22Rv1 (cell line): Measurements from ENCODE around the gene PSMB2.

ENCODE experiments used
- H3K27ac ChIP-seq: fragments of 450-650 bp; 2 replicates; pipeline ENCODE4 v1.5.1; 2017
- CTCF ChIP-seq: fragments of 450-650 bp; IDR thresholded peaks from 2 replicates; pipeline ENCODE4 v1.5.1; 2017; ENCODE audit warnings: mild to moderate bottlenecking
- ZFX ChIP-seq: fragments of 450-650 bp; IDR thresholded peaks from 2 replicates; pipeline ENCODE4 v1.6.1; 2017; ENCODE audit warnings: antibody characterized with exemption, borderline replicate concordance

The PSMB2 gene

GRCh38 chr1:35672116-35672515 lies 30.8 kb upstream of the PSMB2 start:
- TF ChIP-seq CTCF (no peak), ZFX (no peak)
- no peak overlapping the region for H3K27ac ChIP-seq

- TF ChIP-seq ZFX (no peak), CTCF (no peak)
- no peak overlapping the region for H3K27ac ChIP-seq
Measured at GRCh38 chr1:35668506-35668905, 27.2 kb upstream of the PSMB2 start.

GRCh38 chr1:35666916-35667315 lies 25.6 kb upstream of the PSMB2 start:
- TF ChIP-seq ZFX, result no peak
- no peak for TF ChIP-seq CTCF
- no peak overlapping the region for H3K27ac ChIP-seq

- no peak overlapping the region for H3K27ac ChIP-seq
- TF ChIP-seq CTCF (no peak), ZFX (no peak)
Measured at GRCh38 chr1:35666216-35666615, 24.9 kb upstream of the PSMB2 start.

GRCh38 chr1:35663434-35663833 lies 22.1 kb upstream of the PSMB2 start:
- no peak overlapping the region for H3K27ac ChIP-seq
- TF ChIP-seq CTCF, result no peak
- no peak for TF ChIP-seq ZFX

- H3K27ac ChIP-seq, result no peak overlapping the region
- TF ChIP-seq ZFX (no peak), CTCF (no peak)
Measured at GRCh38 chr1:35661474-35661795, 20.1 kb upstream of the PSMB2 start.

GRCh38 chr1:35660581-35661473 lies 19.5 kb upstream of the PSMB2 start:
- no peak for TF ChIP-seq ZFX
- no peak for TF ChIP-seq CTCF

More at GRCh38 chr1:35660581-35661473, 19.5 kb upstream of the PSMB2 start:
- no peak overlapping the region for H3K27ac ChIP-seq
